ENCODE measurements around the gene BAZ2B.

The BAZ2B gene

GRCh38 chr2:159505196-159505595 lies 111.2 kb downstream of the BAZ2B start:
- H2AFZ ChIP-seq (ENCODE audit: low read depth, low read length), result no peak overlapping the region
- no peaks in the 10 kb centered on the region for H3K79me2 ChIP-seq (ENCODE audit: insufficient read depth, low read length)
- no peak for ATAC-seq (ENCODE audit: insufficient read depth, low read depth)

GRCh38 chr2:159501743-159502142 lies 114.6 kb downstream of the BAZ2B start:
- no peak overlapping the region for H3K9ac ChIP-seq (ENCODE audit: low read depth, low read length)
- TF ChIP-seq CTCF (IDR thresholded peaks at IDR 0.05; ENCODE audit: borderline replicate concordance, extremely low read depth, low read length, poor library complexity, severe bottlenecking) (no peak), EZH2 (IDR thresholded peaks at IDR 0.05; ENCODE audit: borderline replicate concordance, low read depth, low read length, severe bottlenecking) (no peak)
- no peak overlapping the region for H2AFZ ChIP-seq (ENCODE audit: low read depth, low read length)
- DNase-seq (no peak), ATAC-seq (ENCODE audit: insufficient read depth, low read depth) (no peak)
- no peak overlapping the region for H3K4me3 ChIP-seq (ENCODE audit: low read depth in 1 of 2, low read length in 2 of 2)
- H3K4me2 ChIP-seq (ENCODE audit: insufficient read depth, low read length), result no peak overlapping the region
- H3K79me2 ChIP-seq (ENCODE audit: insufficient read depth, low read length), result no peaks in the 10 kb centered on the region
- peaks cover 8% of the 10 kb centered on the region; the same call in 1 of the 2 replicates for H3K4me1 ChIP-seq (ENCODE audit: insufficient read depth, low read length)
- H3K9me3 ChIP-seq (ENCODE audit: insufficient read depth, low read length, severe bottlenecking), result no peaks in the 10 kb centered on the region
- no peaks in the 10 kb centered on the region for H3K27me3 ChIP-seq (ENCODE audit: insufficient read depth, low read length, poor library complexity)
- no peaks in the 10 kb centered on the region for H4K20me1 ChIP-seq (ENCODE audit: insufficient read depth, low read length)
- no peak overlapping the region for H3K27ac ChIP-seq (ENCODE audit: low read length)
- H3K36me3 ChIP-seq (ENCODE audit: insufficient read depth, low read length), result no peaks in the 10 kb centered on the region

More at GRCh38 chr2:159505196-159505595, 111.2 kb downstream of the BAZ2B start:
- no peaks in the 10 kb centered on the region for H3K9me3 ChIP-seq (ENCODE audit: insufficient read depth, low read length, severe bottlenecking)
- H4K20me1 ChIP-seq (ENCODE audit: insufficient read depth, low read length), result no peaks in the 10 kb centered on the region
- no peaks in the 10 kb centered on the region for H3K36me3 ChIP-seq (ENCODE audit: insufficient read depth, low read length)
- H3K4me2 ChIP-seq (ENCODE audit: insufficient read depth, low read length), result no peak overlapping the region
- DNase-seq, result no peak
- no peak overlapping the region for H3K4me3 ChIP-seq (ENCODE audit: low read depth in 1 of 2, low read length in 2 of 2)
- H3K27ac ChIP-seq (ENCODE audit: low read length), result no peak overlapping the region
- no peak overlapping the region for H3K9ac ChIP-seq (ENCODE audit: low read depth, low read length)
- no peak for TF ChIP-seq EZH2 (IDR thresholded peaks at IDR 0.05; ENCODE audit: borderline replicate concordance, low read depth, low read length, severe bottlenecking)
- no peak for TF ChIP-seq CTCF (IDR thresholded peaks at IDR 0.05; ENCODE audit: borderline replicate concordance, extremely low read depth, low read length, poor library complexity, severe bottlenecking)
- H3K4me1 ChIP-seq (ENCODE audit: insufficient read depth, low read length), result no peaks in the 10 kb centered on the region
- no peaks in the 10 kb centered on the region for H3K27me3 ChIP-seq (ENCODE audit: insufficient read depth, low read length, poor library complexity)

- no peak for ATAC-seq (ENCODE audit: insufficient read depth, low read depth)
- Histone ChIP-seq H3K79me2 (ENCODE audit: insufficient read depth, low read length) (no peaks in the 10 kb centered on the region), H3K4me3 (ENCODE audit: low read depth in 1 of 2, low read length in 2 of 2) (no peak overlapping the region), H3K27ac (ENCODE audit: low read length) (no peak overlapping the region), H3K9me3 (ENCODE audit: insufficient read depth, low read length, severe bottlenecking) (no peaks in the 10 kb centered on the region), H3K4me2 (ENCODE audit: insufficient read depth, low read length) (no peak overlapping the region), H3K27me3 (ENCODE audit: insufficient read depth, low read length, poor library complexity) (no peaks in the 10 kb centered on the region), H3K9ac (ENCODE audit: low read depth, low read length) (no peak overlapping the region), H3K4me1 (ENCODE audit: insufficient read depth, low read length) (peaks cover 9% of the 10 kb centered on the region; the same call in 1 of the 2 replicates), H4K20me1 (ENCODE audit: insufficient read depth, low read length) (no peaks in the 10 kb centered on the region), H3K36me3 (ENCODE audit: insufficient read depth, low read length) (no peaks in the 10 kb centered on the region), H2AFZ (ENCODE audit: low read depth, low read length) (no peak overlapping the region)
- TF ChIP-seq EZH2 (IDR thresholded peaks at IDR 0.05; ENCODE audit: borderline replicate concordance, low read depth, low read length, severe bottlenecking) (no peak), CTCF (IDR thresholded peaks at IDR 0.05; ENCODE audit: borderline replicate concordance, extremely low read depth, low read length, poor library complexity, severe bottlenecking) (no peak)
- DNase-seq, result no peak
These were observed 118.5 kb downstream of the BAZ2B start for GRCh38 chr2:159497847-159498246.

GRCh38 chr2:159497256-159497655 lies 119.1 kb downstream of the BAZ2B start:
- Histone ChIP-seq H3K9me3 (ENCODE audit: insufficient read depth, low read length, severe bottlenecking) (no peaks in the 10 kb centered on the region), H3K27ac (ENCODE audit: low read length) (peak overlapping the region; percentile 39; the same call in 1 of the 2 replicates), H3K4me3 (ENCODE audit: low read depth in 1 of 2, low read length in 2 of 2) (no peak overlapping the region), H3K79me2 (ENCODE audit: insufficient read depth, low read length) (no peaks in the 10 kb centered on the region), H2AFZ (ENCODE audit: low read depth, low read length) (peak overlapping the region; percentile 51), H3K4me1 (ENCODE audit: insufficient read depth, low read length) (peaks cover 9% of the 10 kb centered on the region; the same call in 1 of the 2 replicates), H3K36me3 (ENCODE audit: insufficient read depth, low read length) (no peaks in the 10 kb centered on the region), H3K4me2 (ENCODE audit: insufficient read depth, low read length) (no peak overlapping the region), H4K20me1 (ENCODE audit: insufficient read depth, low read length) (no peaks in the 10 kb centered on the region), H3K9ac (ENCODE audit: low read depth, low read length) (no peak overlapping the region), H3K27me3 (ENCODE audit: insufficient read depth, low read length, poor library complexity) (no peaks in the 10 kb centered on the region)
- DNase-seq (no peak), ATAC-seq (ENCODE audit: insufficient read depth, low read depth) (peak; percentile 64; the same call in 2 of the 3 replicates)
- TF ChIP-seq EZH2 (IDR thresholded peaks at IDR 0.05; ENCODE audit: borderline replicate concordance, low read depth, low read length, severe bottlenecking) (no peak), CTCF (IDR thresholded peaks at IDR 0.05; ENCODE audit: borderline replicate concordance, extremely low read depth, low read length, poor library complexity, severe bottlenecking) (no peak)
